ENCODE data around the gene GLUD2. TPM values are rescaled to one million over a fixed set of nuclear protein-coding genes. Genes with fewer than 3 reads are reported as not detected.

Gene GLUD2
- total and polyA plus RNA-seq, 2 donors (not counting 1 experiment from before 2014, with no cell fraction given): 0.67 to 1.8 TPM

DNA sequence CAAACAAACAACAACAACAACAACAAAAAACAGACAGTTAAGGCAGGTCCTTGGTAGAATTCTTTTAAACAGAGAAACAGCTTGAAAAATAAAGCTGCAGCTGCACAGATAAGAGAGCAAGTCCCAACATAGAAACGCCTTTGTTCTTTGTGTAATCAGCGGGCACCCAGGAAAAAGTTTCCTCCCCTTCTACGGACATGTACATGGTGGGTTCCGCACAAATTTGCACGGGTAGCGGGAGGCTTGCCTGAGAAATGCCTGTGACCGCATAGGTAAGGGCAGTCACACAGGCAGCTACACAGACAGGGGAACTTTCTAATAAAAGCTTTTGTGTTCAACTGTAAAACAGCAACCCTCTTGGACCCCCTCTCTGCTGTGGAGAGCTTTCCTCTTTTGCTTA is 36.2 kb upstream of the GLUD2 start:
- Histone ChIP-seq H3K36me3 (ENCODE audit: control insufficient read depth, insufficient read depth, low read length) (no peaks in the 10 kb centered on the region), H3K4me1 (ENCODE audit: control insufficient read depth, extremely low read depth, insufficient read depth, low read length) (no peaks in the 10 kb centered on the region), H4K20me1 (ENCODE audit: control insufficient read depth, extremely low read depth, insufficient read depth, low read length) (no peaks in the 10 kb centered on the region), H2AFZ (ENCODE audit: low read length) (no peak overlapping the region), H3K27ac (ENCODE audit: insufficient read depth, low read length) (no peak overlapping the region), H3K9ac (ENCODE audit: insufficient read depth, low read length) (no peak overlapping the region), H3K4me2 (ENCODE audit: extremely low read depth, insufficient read depth, low read length) (no peak overlapping the region), H3K4me3 (replicated peaks in 1 of 4; ENCODE audit: control extremely low read depth in 1 of 4, insufficient read depth in 1 of 4, low read depth in 3 of 4, low read length in 4 of 4) (no peak overlapping the region), H3K79me2 (ENCODE audit: control insufficient read depth, insufficient read depth, low read length) (no peaks in the 10 kb centered on the region), H3K9me3 (ENCODE audit: control insufficient read depth, insufficient read depth, low read depth, low read length) (no peaks in the 10 kb centered on the region), H3K27me3 (ENCODE audit: control insufficient read depth, insufficient read depth, low read length) (no peaks in the 10 kb centered on the region)
- TF ChIP-seq EZH2 (IDR thresholded peaks at IDR 0.05; ENCODE audit: low read length, missing control alignments): no peak
- TF ChIP-seq, protein P1, sequence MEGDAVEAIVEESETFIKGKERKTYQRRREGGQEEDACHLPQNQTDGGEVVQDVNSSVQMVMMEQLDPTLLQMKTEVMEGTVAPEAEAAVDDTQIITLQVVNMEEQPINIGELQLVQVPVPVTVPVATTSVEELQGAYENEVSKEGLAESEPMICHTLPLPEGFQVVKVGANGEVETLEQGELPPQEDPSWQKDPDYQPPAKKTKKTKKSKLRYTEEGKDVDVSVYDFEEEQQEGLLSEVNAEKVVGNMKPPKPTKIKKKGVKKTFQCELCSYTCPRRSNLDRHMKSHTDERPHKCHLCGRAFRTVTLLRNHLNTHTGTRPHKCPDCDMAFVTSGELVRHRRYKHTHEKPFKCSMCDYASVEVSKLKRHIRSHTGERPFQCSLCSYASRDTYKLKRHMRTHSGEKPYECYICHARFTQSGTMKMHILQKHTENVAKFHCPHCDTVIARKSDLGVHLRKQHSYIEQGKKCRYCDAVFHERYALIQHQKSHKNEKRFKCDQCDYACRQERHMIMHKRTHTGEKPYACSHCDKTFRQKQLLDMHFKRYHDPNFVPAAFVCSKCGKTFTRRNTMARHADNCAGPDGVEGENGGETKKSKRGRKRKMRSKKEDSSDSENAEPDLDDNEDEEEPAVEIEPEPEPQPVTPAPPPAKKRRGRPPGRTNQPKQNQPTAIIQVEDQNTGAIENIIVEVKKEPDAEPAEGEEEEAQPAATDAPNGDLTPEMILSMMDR (conservative IDR thresholded peaks at IDR 0.05 in 1 of 2, IDR thresholded peaks at IDR 0.05 in 1 of 2; ENCODE audit: low read depth in 1 of 2, low read length in 2 of 2): no peak
- DNase-seq (ENCODE audit: low read depth in 2 of 2): no peak

DNA sequence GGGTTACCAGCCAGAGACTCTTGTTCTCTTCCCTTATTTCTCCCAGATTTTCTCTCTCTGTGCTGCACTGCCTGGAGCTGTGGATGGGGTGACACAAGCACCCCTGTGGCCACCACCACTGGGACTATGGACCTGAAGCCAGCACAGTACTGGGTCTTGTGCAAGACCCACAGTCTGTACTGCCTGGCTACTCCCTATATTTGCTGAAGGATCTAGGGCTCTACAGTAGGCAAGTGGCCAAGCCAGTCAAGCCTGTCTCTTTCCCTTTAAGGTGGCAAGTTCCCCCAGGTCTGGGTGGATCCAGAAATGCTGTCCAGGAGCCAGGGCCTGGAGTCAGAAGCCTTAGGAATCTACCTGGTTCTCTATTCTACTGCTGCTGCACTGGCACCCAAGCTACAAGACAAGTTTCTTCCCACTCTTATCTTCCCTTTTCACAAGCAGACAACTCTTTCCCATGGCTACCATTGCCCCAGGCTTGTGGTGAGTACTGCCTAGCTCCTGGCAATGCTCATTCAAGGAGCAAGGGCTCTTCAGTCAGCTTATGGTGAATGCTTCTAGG is 33.4 kb upstream of the GLUD2 start:
- Histone ChIP-seq H3K4me2 (ENCODE audit: extremely low read depth, insufficient read depth, low read length) (no peak overlapping the region), H3K27me3 (ENCODE audit: control insufficient read depth, insufficient read depth, low read length) (no peaks in the 10 kb centered on the region), H3K9ac (ENCODE audit: insufficient read depth, low read length) (no peak overlapping the region), H3K4me1 (ENCODE audit: control insufficient read depth, extremely low read depth, insufficient read depth, low read length) (no peaks in the 10 kb centered on the region), H3K79me2 (ENCODE audit: control insufficient read depth, insufficient read depth, low read length) (no peaks in the 10 kb centered on the region), H3K36me3 (ENCODE audit: control insufficient read depth, insufficient read depth, low read length) (no peaks in the 10 kb centered on the region), H3K27ac (ENCODE audit: insufficient read depth, low read length) (no peak overlapping the region), H4K20me1 (ENCODE audit: control insufficient read depth, extremely low read depth, insufficient read depth, low read length) (no peaks in the 10 kb centered on the region), H3K9me3 (ENCODE audit: control insufficient read depth, insufficient read depth, low read depth, low read length) (no peaks in the 10 kb centered on the region), H3K4me3 (replicated peaks in 1 of 4; ENCODE audit: control extremely low read depth in 1 of 4, insufficient read depth in 1 of 4, low read depth in 3 of 4, low read length in 4 of 4) (no peak overlapping the region), H2AFZ (ENCODE audit: low read length) (no peak overlapping the region)
- no peak for TF ChIP-seq EZH2 (IDR thresholded peaks at IDR 0.05; ENCODE audit: low read length, missing control alignments)
- TF ChIP-seq, protein P1 (conservative IDR thresholded peaks at IDR 0.05 in 1 of 2, IDR thresholded peaks at IDR 0.05 in 1 of 2; ENCODE audit: low read depth in 1 of 2, low read length in 2 of 2): no peak
- no peak for DNase-seq (ENCODE audit: low read depth in 2 of 2)

DNA sequence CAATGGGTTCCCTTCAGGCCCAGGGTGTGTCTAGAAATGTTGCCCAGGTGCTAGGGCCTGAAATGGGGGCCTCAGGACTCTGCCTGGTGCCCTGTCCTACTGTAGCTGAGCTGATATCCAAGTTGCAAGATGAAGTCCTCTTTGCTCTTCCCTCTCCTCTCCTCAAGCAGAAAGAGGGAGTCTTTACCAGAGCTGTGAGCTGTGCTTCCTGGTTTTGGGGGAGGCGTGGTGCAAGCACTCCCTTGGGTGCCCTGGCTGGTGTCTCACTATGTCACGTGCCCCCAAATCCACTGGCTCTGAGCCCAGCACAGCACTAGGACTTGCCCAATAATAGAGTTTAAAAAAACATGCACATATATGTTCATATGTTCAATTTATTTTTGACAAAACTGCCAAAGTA is 32.6 kb upstream of the GLUD2 start:
- Histone ChIP-seq H3K4me1 (ENCODE audit: control insufficient read depth, extremely low read depth, insufficient read depth, low read length) (no peaks in the 10 kb centered on the region), H3K79me2 (ENCODE audit: control insufficient read depth, insufficient read depth, low read length) (no peaks in the 10 kb centered on the region), H4K20me1 (ENCODE audit: control insufficient read depth, extremely low read depth, insufficient read depth, low read length) (no peaks in the 10 kb centered on the region), H2AFZ (ENCODE audit: low read length) (no peak overlapping the region), H3K27me3 (ENCODE audit: control insufficient read depth, insufficient read depth, low read length) (no peaks in the 10 kb centered on the region), H3K27ac (ENCODE audit: insufficient read depth, low read length) (no peak overlapping the region), H3K4me3 (replicated peaks in 1 of 4; ENCODE audit: control extremely low read depth in 1 of 4, insufficient read depth in 1 of 4, low read depth in 3 of 4, low read length in 4 of 4) (no peak overlapping the region), H3K9me3 (ENCODE audit: control insufficient read depth, insufficient read depth, low read depth, low read length) (no peaks in the 10 kb centered on the region), H3K36me3 (ENCODE audit: control insufficient read depth, insufficient read depth, low read length) (no peaks in the 10 kb centered on the region), H3K9ac (ENCODE audit: insufficient read depth, low read length) (no peak overlapping the region), H3K4me2 (ENCODE audit: extremely low read depth, insufficient read depth, low read length) (no peak overlapping the region)
- TF ChIP-seq, protein P1 (conservative IDR thresholded peaks at IDR 0.05 in 1 of 2, IDR thresholded peaks at IDR 0.05 in 1 of 2; ENCODE audit: low read depth in 1 of 2, low read length in 2 of 2): no peak
- no peak for TF ChIP-seq EZH2 (IDR thresholded peaks at IDR 0.05; ENCODE audit: low read length, missing control alignments)
- DNase-seq (ENCODE audit: low read depth in 2 of 2): no peak

Data from fibroblast of lung (primary cell).